HepG2 (cell line): Measurements from ENCODE around the gene SLC23A2. TPM values are rescaled to one million over a fixed set of nuclear protein-coding genes. Genes with fewer than 3 reads are reported as not detected.

Experiments used
- ATF7 ChIP-seq, 2 experiments: fragments of 450-650 bp in 1 of 2; sonication (generic) in 1 of 2; formaldehyde crosslinking in 1 of 2; IDR thresholded peaks; 2 replicates each; pipeline versions ENCODE4 v1.4.0 to v1.6.1; 2016 to 2020; ENCODE audit warnings: antibody characterized with exemption in 1 of 2, mild to moderate bottlenecking in 1 of 2, missing genetic modification reagents in 1 of 2
- BRF2 ChIP-seq: sonication (generic); formaldehyde crosslinking; IDR thresholded peaks from 2 replicates; pipeline ENCODE4 v1.8.1; 2022; ENCODE audit warnings: mild to moderate bottlenecking, missing genetic modification reagents
- GLI4 ChIP-seq: sonication (generic); formaldehyde crosslinking; IDR thresholded peaks from 2 replicates; pipeline ENCODE4 v1.5.1; 2020; ENCODE audit warnings: missing genetic modification reagents, mild to moderate bottlenecking, moderate library complexity, borderline replicate concordance
- KMT2B ChIP-seq: IDR thresholded peaks from 2 replicates; pipeline ENCODE4 v1.6.1; 2016; ENCODE audit warnings: missing genetic modification reagents, missing compliant biosample characterization
- MAF1 ChIP-seq: sonication (generic); formaldehyde crosslinking; IDR thresholded peaks from 2 replicates; pipeline ENCODE4 v1.5.0; 2020; ENCODE audit warnings: missing genetic modification reagents, borderline replicate concordance
- RBFOX2 ChIP-seq: fragments of 200-400 bp; formaldehyde crosslinking; IDR thresholded peaks from 2 replicates; pipeline ENCODE4 v1.6.1; 2017; ENCODE audit warnings: low read depth, mild to moderate bottlenecking, low read length
- SIN3B ChIP-seq: fragments of 150-350 bp; IDR thresholded peaks from 2 replicates; pipeline ENCODE4 v1.6.1; 2014; ENCODE audit warnings: low read length
- STAT5B ChIP-seq: sonication (generic); formaldehyde crosslinking; IDR thresholded peaks from 2 replicates; pipeline ENCODE4 v1.4.0; 2020; ENCODE audit warnings: missing genetic modification reagents
- TBL1XR1 ChIP-seq: fragments of 150-350 bp; IDR thresholded peaks from 2 replicates; pipeline ENCODE4 v1.6.1; 2014; ENCODE audit warnings: borderline replicate concordance, low read length; ENCODE audit not compliant: partially characterized antibody
- TOPORS ChIP-seq: sonication (generic); formaldehyde crosslinking; IDR thresholded peaks from 2 replicates; pipeline ENCODE4 v1.8.0; 2023; ENCODE audit warnings: mild to moderate bottlenecking, missing genetic modification reagents
- TP53 ChIP-seq: sonication (generic); formaldehyde crosslinking; conservative IDR thresholded peaks from 2 replicates; pipeline ENCODE4 v1.4.0; 2020; ENCODE audit warnings: missing genetic modification reagents
- ZBTB40 ChIP-seq, 2 experiments: fragments of 450-650 bp in 1 of 2; sonication (generic) in 1 of 2; formaldehyde crosslinking in 1 of 2; IDR thresholded peaks; 2 replicates each; pipeline versions ENCODE4 v1.6.1 to v1.8.0; 2016 to 2022; ENCODE audit warnings: antibody characterized with exemption in 1 of 2, mild to moderate bottlenecking in 1 of 2, missing genetic modification reagents in 1 of 2
- ZNF256 ChIP-seq: sonication (generic); formaldehyde crosslinking; conservative IDR thresholded peaks from 2 replicates; pipeline ENCODE4 v1.4.0; 2020; ENCODE audit warnings: missing genetic modification reagents
- ZNF264 ChIP-seq: sonication (generic); formaldehyde crosslinking; IDR thresholded peaks from 2 replicates; pipeline ENCODE4 v1.4.0; 2020; ENCODE audit warnings: missing genetic modification reagents
- ZNF296 ChIP-seq: sonication (generic); formaldehyde crosslinking; conservative IDR thresholded peaks from 2 replicates; pipeline ENCODE4 v1.5.0; 2020; ENCODE audit warnings: mild to moderate bottlenecking, missing genetic modification reagents
- ZNF362 ChIP-seq: sonication (generic); formaldehyde crosslinking; IDR thresholded peaks from 2 replicates; pipeline ENCODE4 v1.4.0; 2020; ENCODE audit warnings: missing genetic modification reagents, mild to moderate bottlenecking, borderline replicate concordance
- ZNF580 ChIP-seq: IDR thresholded peaks from 2 replicates; pipeline ENCODE4 v1.6.1; 2016; ENCODE audit warnings: low read depth, borderline replicate concordance
- ZZZ3 ChIP-seq: sonication (generic); formaldehyde crosslinking; IDR thresholded peaks from 2 replicates; pipeline ENCODE4 v1.4.0; 2020; ENCODE audit warnings: missing genetic modification reagents, mild to moderate bottlenecking, borderline replicate concordance
- polyA plus RNA-seq, 8 experiments: library from polyadenylated mRNA; depleted of rRNA in 3 of 8; stranded (reverse) in 7 of 8; unstranded in 1 of 8; fragments of >200 nt; fragmentation: Illumina TruSeq in 4 of 8; extraction: Trizol in 4 of 8; gene quantifications; 2 replicates each; pipeline versions ENCODE4 v1.2.1 to v1.2.3, GENCODE V29; 2011 to 2016; ENCODE audit warnings: low read depth in 4 of 8, missing spikeins in 1 of 8, mixed read lengths in 1 of 8; ENCODE audit not compliant: insufficient read depth in 1 of 8
- total RNA-seq, 5 experiments: library from RNA; depleted of rRNA; stranded (reverse); fragments of >200 nt; fragmentation: Illumina TruSeq; extraction: Trizol; gene quantifications; 2 replicates each; pipeline ENCODE4 v1.2.3, GENCODE V29; 2016; ENCODE audit warnings: low read depth in 1 of 5

Gene SLC23A2
- total and polyA plus RNA-seq, 2 of the 13 experiments (the other 11 are each of a cell fraction or from before 2014, with no cell fraction given) = 42.2 to 51.2 TPM

GRCh38 chr20:5024982-5025381, 23.7 kb upstream of the SLC23A2 start (continued):
- TF ChIP-seq ZZZ3 = no peak
- no peak for TF ChIP-seq ATF7 (IDR thresholded peaks at IDR 0.05)
- no peak for TF ChIP-seq ATF7 (CRISPR knock-in tag; IDR thresholded peaks at IDR 0.05)
- no peak for TF ChIP-seq ZNF296 (CRISPR knock-in tag)
- TF ChIP-seq BRF2 (CRISPR knock-in tag) = no peak
- no peak for TF ChIP-seq RBFOX2
- TF ChIP-seq TOPORS (CRISPR knock-in tag) = no peak
- no peak for TF ChIP-seq ZNF580 (CRISPR knock-in tag)
- TF ChIP-seq ZNF264 (CRISPR knock-in tag) = no peak
- no peak for TF ChIP-seq STAT5B
- TF ChIP-seq SIN3B = no peak
- TF ChIP-seq KMT2B = 0 out of 2 replicates have a peak, but pooled peaks have one; percentile 32
- no peak for TF ChIP-seq GLI4 (CRISPR knock-in tag)
- no peak for TF ChIP-seq TBL1XR1
- peak; percentile 79; the same call in 1 of the 2 replicates for TF ChIP-seq ZNF362
- TF ChIP-seq TP53 (CRISPR knock-in tag) = no peak
- no peak for TF ChIP-seq MAF1
- TF ChIP-seq ZBTB40 (IDR thresholded peaks at IDR 0.05) = no peak
- TF ChIP-seq ZBTB40 (CRISPR knock-in tag; IDR thresholded peaks at IDR 0.05) = no peak
- no peak for TF ChIP-seq ZNF256
